ENCODE data around the gene FAM136A. TPM values are rescaled to one million over a fixed set of nuclear protein-coding genes. Genes with fewer than 3 reads are reported as not detected.

FAM136A gene
- total RNA-seq = 10 to 100 TPM; 10.7 to 45.1 (median 31.0) TPM

GRCh38 chr2:70301344-70302194, at the start of gene FAM136A:
Gene FAM136A (minus strand): TSS chr2:70302067. CDS start chr2:70302011, 56 bp downstream.
- peak within 1 kb of the TSS; percentile 86 to 93 (median 90) for H3K27ac ChIP-seq
- H3K36me3 ChIP-seq = peaks cover 0 to 17% (median 5%) of the 10 kb centered on the region in 4 donors
- H3K4me3 ChIP-seq = peak within 1 kb of the TSS; percentile 60 to 94 (median 82)
- in situ Hi-C loops (cut with MboI; ENCODE audit: low pct_ligation_motif_present in 1 of 4, low pct_unique_long_range_greater_than_20kb in 1 of 4, low sequenced_read_pairs in 3 of 4) (loop anchor here in 3 of 4 donors (10.0 to 25.0 kb wide), 2 partner anchors 313 to 636 kb away; partner anchors contain the start of gene ATP6V1B1 (in 3 of the 3)), intact Hi-C loops (cut with DNase I; ENCODE audit: low total_unique reads) (loop anchor here (5.0 kb wide), 1 partner anchor 389 kb away; no protein-coding TSS in a partner anchor)
- peaks cover 4 to 13% (median 8%) of the 10 kb centered on the region in 4 donors for H3K4me1 ChIP-seq
- TF ChIP-seq CTCF (IDR thresholded peaks at IDR 0.05) = peak; percentile 83 to 99 (median 97)
- TF ChIP-seq POLR2A (IDR thresholded peaks at IDR 0.05) = peak; percentile 55
- peak in 2 of 3 donors; percentile 7 to 65 for TF ChIP-seq POLR2AphosphoS5 (IDR thresholded peaks at IDR 0.05)
- no peak for TF ChIP-seq EP300 (IDR thresholded peaks at IDR 0.05; ENCODE audit: low read depth)
- no peaks in the 10 kb centered on the region for H3K9me3 ChIP-seq
- no peaks in the 10 kb centered on the region for H3K27me3 ChIP-seq
- 0% methylated on average over 11 to 67 of the region's 79 CpGs for WGBS, 2 donors (ENCODE audit: low coverage in 1 of 2)
- DNase-seq = peak; percentile 91

GRCh38 chr2:70349921-70350685, 48.2 kb upstream of the FAM136A start:
- peaks cover 8% of the 10 kb centered on the region for H3K27me3 ChIP-seq
- in situ Hi-C loops (cut with MboI; ENCODE audit: low pct_ligation_motif_present in 1 of 4, low pct_unique_long_range_greater_than_20kb in 1 of 4, low sequenced_read_pairs in 3 of 4) (loop anchor here in 2 of 4 donors (10.0 kb wide), 1 partner anchor 265 kb away; no protein-coding TSS in a partner anchor), intact Hi-C loops (cut with DNase I; ENCODE audit: low total_unique reads) (no loop called here)
- no peak for DNase-seq
- 65 to 66% methylated on average over 3 of the region's 3 CpGs for WGBS, 2 donors (ENCODE audit: low coverage in 1 of 2)
- TF ChIP-seq CTCF (IDR thresholded peaks at IDR 0.05) (no peak), POLR2A (IDR thresholded peaks at IDR 0.05) (no peak), POLR2AphosphoS5 (IDR thresholded peaks at IDR 0.05) (no peak), EP300 (IDR thresholded peaks at IDR 0.05; ENCODE audit: low read depth) (no peak)
- H3K36me3 ChIP-seq = no peaks in the 10 kb centered on the region
- H3K4me1 ChIP-seq = no peaks in the 10 kb centered on the region
- H3K4me3 ChIP-seq = no peak overlapping the region
- H3K27ac ChIP-seq = no peak overlapping the region
- no peaks in the 10 kb centered on the region for H3K9me3 ChIP-seq

GRCh38 chr2:70347831-70348230, 46.0 kb upstream of the FAM136A start:
- in situ Hi-C loops (cut with MboI; ENCODE audit: low pct_ligation_motif_present in 1 of 4, low pct_unique_long_range_greater_than_20kb in 1 of 4, low sequenced_read_pairs in 3 of 4) = loop anchor here in 2 of 4 donors (10.0 kb wide), 1 partner anchor 267 kb away; no protein-coding TSS in a partner anchor

More at GRCh38 chr2:70347831-70348230, 46.0 kb upstream of the FAM136A start:
- Histone ChIP-seq H3K27ac (no peak overlapping the region), H3K9me3 (no peaks in the 10 kb centered on the region), H3K36me3 (no peaks in the 10 kb centered on the region), H3K4me1 (no peaks in the 10 kb centered on the region), H3K27me3 (peaks cover 8% of the 10 kb centered on the region), H3K4me3 (no peak overlapping the region)
- whole genome bisulfite sequencing, 2 donors (ENCODE audit: low coverage in 1 of 2) = 70 to 75% methylated on average over 1 of the region's 1 CpG
- no peak for DNase-seq
- intact Hi-C loops (cut with DNase I; ENCODE audit: low total_unique reads) = no loop called here
- no peak for TF ChIP-seq CTCF (IDR thresholded peaks at IDR 0.05)
- TF ChIP-seq POLR2A (IDR thresholded peaks at IDR 0.05) = no peak
- no peak for TF ChIP-seq EP300 (IDR thresholded peaks at IDR 0.05; ENCODE audit: low read depth)
- no peak for TF ChIP-seq POLR2AphosphoS5 (IDR thresholded peaks at IDR 0.05)

Data from transverse colon (tissue), 4 donors.